K562 (cell line): ENCODE measurements around the gene MKRN2OS. TPM values are rescaled to one million over a fixed set of nuclear protein-coding genes. Genes with fewer than 3 reads are reported as not detected.

Source experiments
- ATAC-seq: fragments of 200-7000 bp; cut with Tn5 transposase; 3 replicates; pipeline ENCODE4 v1.9.1; 2020; ENCODE audit warnings: moderate library complexity
- BruUV-seq: library from RNA; stranded (reverse); fragments of 400-500 nt; replicated peaks from 2 replicates; lab custom pipeline; 2021; lab: Mats Ljungman, UMichigan
- CTCF ChIA-PET: fragments of 300-600 bp; formaldehyde crosslinking; extraction: SDS; loops from one replicate; lab custom pipeline; 2021; ENCODE audit warnings: low intra/inter-chr PET ratio; lab: Yijun Ruan, JAX
- POLR2A ChIA-PET: fragments of 300-600, 350-650 bp; sonication (Branson Sonifier 250); formaldehyde crosslinking; extraction: SDS; loops from one replicate; lab custom pipeline; 2021; ENCODE audit warnings: antibody characterized with exemption, inconsistent platforms; lab: Yijun Ruan, JAX
- DNase-seq, 4 experiments: peaks; one replicate each; pipeline versions ENCODE4 v3.0.0 to v3.0.0-alpha.2; 2011 to 2018; ENCODE audit warnings: low spot score in 3 of 4, mixed read lengths in 3 of 4; ENCODE audit errors: extremely low read depth in 1 of 4
- FAIRE-seq: peaks from 2 replicates; lab custom pipeline; 2011; peaks lifted over from hg19 to GRCh38; lab: Jason Lieb, UNC
- H2AFZ ChIP-seq: 2 replicates; pipeline ENCODE4 v1.6.0; 2011; ENCODE audit warnings: low read depth, low read length, control low read depth, inconsistent platforms
- H3K27ac ChIP-seq: fragments of 200-600 bp; 3 replicates; pipeline ENCODE4 v1.8.0; 2011; ENCODE audit warnings: low read depth, mild to moderate bottlenecking, control low read depth, inconsistent platforms, low read length, moderate library complexity, mixed read lengths; ENCODE audit errors: extremely low read depth
- H3K27me3 ChIP-seq, 2 experiments: fragments of 300-600 bp in 1 of 2; 2 replicates in 1 of 2; 3 replicates in 1 of 2; pipeline versions ENCODE4 v1.6.0 to v1.8.0; 2011; ENCODE audit warnings: inconsistent platforms in 2 of 2, low read length in 2 of 2, mild to moderate bottlenecking in 1 of 2, mixed read lengths in 1 of 2, moderate library complexity in 1 of 2; ENCODE audit not compliant: control insufficient read depth in 2 of 2, insufficient read depth in 2 of 2
- H3K36me3 ChIP-seq: fragments of 300-600 bp; 3 replicates; pipeline ENCODE4 v1.8.0; 2011; ENCODE audit warnings: mild to moderate bottlenecking, low read length, inconsistent platforms; ENCODE audit not compliant: control insufficient read depth, insufficient read depth
- H3K4me1 ChIP-seq, 2 experiments: fragments of 200-600 bp in 1 of 2; replicated peaks in 1 of 2; 2 replicates in 1 of 2; 3 replicates in 1 of 2; pipeline versions ENCODE4 v1.5.1 to v1.8.0; 2011; ENCODE audit warnings: inconsistent platforms in 2 of 2, low read length in 2 of 2, mild to moderate bottlenecking in 1 of 2, mixed read lengths in 1 of 2, moderate library complexity in 1 of 2; ENCODE audit not compliant: control insufficient read depth in 2 of 2, insufficient read depth in 2 of 2
- H3K4me2 ChIP-seq: 2 replicates; pipeline ENCODE4 v1.6.1; 2011; ENCODE audit warnings: low read length, control low read depth, inconsistent platforms, mixed read lengths; ENCODE audit not compliant: insufficient read depth
- H3K4me3 ChIP-seq: fragments of 200-600 bp; sonication (generic), shearing (Covaris generic); 2 replicates; pipeline ENCODE4 v1.5.1; 2016; ENCODE audit warnings: control low read depth, inconsistent platforms
- H3K79me2 ChIP-seq: fragments of 200-600 bp; 3 replicates; pipeline ENCODE4 v1.8.0; 2011; ENCODE audit warnings: low read length, inconsistent platforms; ENCODE audit not compliant: control insufficient read depth, insufficient read depth
- H3K9ac ChIP-seq, 2 experiments: 2 replicates each; pipeline versions ENCODE4 v1.6.0 to v1.6.1; 2011; ENCODE audit warnings: low read depth in 2 of 2, low read length in 2 of 2, control low read depth in 1 of 2, inconsistent platforms in 1 of 2, mild to moderate bottlenecking in 1 of 2, mixed read lengths in 1 of 2; ENCODE audit not compliant: insufficient read depth in 1 of 2
- H3K9me1 ChIP-seq: one replicate; pipeline ENCODE4 v1.6.0; 2011; ENCODE audit warnings: inconsistent platforms, mild to moderate bottlenecking, low read length, moderate library complexity; ENCODE audit not compliant: control insufficient read depth, insufficient read depth
- H3K9me3 ChIP-seq: replicated peaks from 2 replicates; pipeline ENCODE4 v1.5.1; 2011; ENCODE audit warnings: low read depth, low read length, inconsistent platforms; ENCODE audit not compliant: control insufficient read depth, insufficient read depth
- H4K20me1 ChIP-seq: replicated peaks from 2 replicates; pipeline ENCODE4 v1.6.1; 2011; ENCODE audit warnings: low read length, inconsistent platforms, mixed read lengths; ENCODE audit not compliant: control insufficient read depth, insufficient read depth
- E2F4 ChIP-seq: sonication (generic); formaldehyde crosslinking; IDR thresholded peaks from 2 replicates; pipeline ENCODE4 v1.8.0; 2022; ENCODE audit warnings: mild to moderate bottlenecking, low read depth, missing genetic modification reagents
- KLF16 ChIP-seq: IDR thresholded peaks from 2 replicates; pipeline ENCODE4 v1.6.1; 2016; ENCODE audit warnings: antibody characterized with exemption
- MEIS2 ChIP-seq: fragments of 450-650 bp; IDR thresholded peaks from 2 replicates; pipeline ENCODE4 v1.6.1; 2014; ENCODE audit warnings: mild to moderate bottlenecking; ENCODE audit not compliant: partially characterized antibody
- POU5F1 ChIP-seq: fragments of 150-350 bp; IDR thresholded peaks from 2 replicates; pipeline ENCODE4 v1.6.1; 2014; ENCODE audit warnings: borderline replicate concordance, low read length, low read depth, mild to moderate bottlenecking; ENCODE audit not compliant: partially characterized antibody
- SLC30A9 ChIP-seq: fragments of 250-450 bp; sonication (Bioruptor Pico); IDR thresholded peaks from 2 replicates; pipeline ENCODE4 v1.8.0; 2022; ENCODE audit warnings: mild to moderate bottlenecking, moderate library complexity
- STAT5A ChIP-seq: IDR thresholded peaks from 2 replicates; pipeline ENCODE4 v1.6.1; 2012; ENCODE audit warnings: low read length, inconsistent platforms, borderline replicate concordance
- USF1 ChIP-seq: sonication (generic); formaldehyde crosslinking; IDR thresholded peaks from 2 replicates; pipeline ENCODE4 v1.9.0; 2022; ENCODE audit warnings: mild to moderate bottlenecking, missing genetic modification reagents
- ZHX1 ChIP-seq: fragments of 150-350 bp; conservative IDR thresholded peaks from 2 replicates; pipeline ENCODE4 v1.6.1; 2014; ENCODE audit warnings: low read length
- WGBS: fragments of 100-300 bp; shearing (Covaris generic); methylation state at CpG from one replicate; pipeline ENCODE4 v1.1.6; 2016; ENCODE audit warnings: low coverage, mixed read lengths; ENCODE audit not compliant: insufficient coverage; ENCODE audit errors: missing lambda C conversion rate; 5-methylcytosine and 5-hydroxymethylcytosine counted together
- in situ Hi-C: fragments of 300-500 bp; cut with MboI; formaldehyde crosslinking; loops from 4 replicates; pipeline ENCODE4 v1.15.0; 2018; ENCODE audit warnings: inconsistent platforms, mixed read lengths
- intact Hi-C: fragments of 100-400 bp; cut with micrococcal nuclease; formaldehyde crosslinking; loops from 2 replicates; pipeline ENCODE4 v1.14.2; 2022
- polyA plus RNA-seq, 8 experiments: library from polyadenylated mRNA; depleted of rRNA in 4 of 8; stranded (reverse) in 5 of 8; unstranded in 3 of 8; fragments of >200 nt; fragmentation: Nextera tagmentation in 2 of 8; fragmentation: Illumina TruSeq in 1 of 8; extraction: Ambion mirVana in 2 of 8; extraction: Trizol in 1 of 8; gene quantifications; 2 replicates each; pipeline versions ENCODE4 v1.2.1 to v1.2.3, GENCODE V29; 2011 to 2014; ENCODE audit warnings: inconsistent platforms in 1 of 8, missing spikeins in 1 of 8
- total RNA-seq, 7 experiments: library from RNA; depleted of rRNA in 6 of 7; stranded (reverse); fragments of >200 nt in 6 of 7; fragmentation: Illumina TruSeq in 2 of 7; extraction: Trizol in 2 of 7; gene quantifications; 2 replicates each; pipeline versions ENCODE4 v1.2.1 to v1.2.3, GENCODE V29; 2011 to 2021; ENCODE audit warnings: low replicate concordance in 1 of 7
- TF ChIP-seq, protein P1 (sequence below): IDR thresholded peaks from 2 replicates; pipeline ENCODE4 v1.6.1; 2011; ENCODE audit warnings: borderline replicate concordance, low read depth, mild to moderate bottlenecking, moderate library complexity, low read length; ENCODE audit not compliant: insufficient read depth, poor library complexity, severe bottlenecking
- TF ChIP-seq, protein P2 (sequence below): fragments of 250-450 bp; sonication (Bioruptor Pico); IDR thresholded peaks from 2 replicates; pipeline ENCODE4 v1.5.0; 2020; ENCODE audit warnings: mild to moderate bottlenecking

The MKRN2OS gene
- total and polyA plus RNA-seq, 9 of the 15 experiments (the other 6 are each of a cell fraction or from before 2014, with no cell fraction given), result 0.11 to 0.27 (median 0.17) TPM; not detected in 6

DNA sequence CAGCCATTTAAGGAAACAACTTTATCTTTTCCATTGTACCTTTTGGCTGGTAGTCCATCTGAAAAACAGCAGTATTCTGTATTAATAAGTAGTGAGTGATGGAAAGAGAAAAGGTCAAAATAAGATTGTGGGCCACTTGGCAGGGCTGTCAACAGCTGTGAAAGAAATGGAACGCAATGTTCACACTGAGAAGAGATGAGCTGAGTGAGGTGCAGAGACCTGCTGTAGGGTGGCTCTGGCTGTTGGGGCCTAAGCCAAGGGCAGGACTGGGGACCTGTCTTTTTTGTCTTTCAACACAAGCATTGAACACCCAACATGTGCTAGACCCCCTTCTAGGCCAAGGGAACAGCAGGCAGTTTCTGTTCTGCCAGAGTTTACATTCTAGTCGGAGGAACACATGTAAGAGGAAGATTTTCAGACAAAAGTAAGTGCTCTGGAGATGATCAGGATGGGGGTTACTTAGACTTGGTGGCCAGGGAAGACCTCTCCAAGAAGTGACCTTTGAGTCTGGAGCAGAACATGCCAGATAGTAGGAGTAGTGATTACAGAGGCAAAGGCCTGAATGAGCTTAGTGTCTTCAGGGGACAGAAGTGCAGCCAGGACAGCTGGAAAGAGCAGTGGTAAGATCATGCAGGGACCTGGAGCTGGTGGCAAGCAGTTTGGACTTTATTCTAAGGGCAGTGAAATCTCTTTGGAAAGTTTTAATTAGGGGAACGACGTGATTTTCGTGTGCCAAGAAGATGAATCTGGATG is 31.4 kb downstream of the MKRN2OS start:
- in situ Hi-C loops, result no loop called here
- Histone ChIP-seq H3K4me2 (no peak overlapping the region), H3K4me3 (no peak overlapping the region), H3K27me3 (no peaks in the 10 kb centered on the region), H3K36me3 (peaks cover 77% of the 10 kb centered on the region; the same call in 2 of the 3 replicates), H3K27ac (no peak overlapping the region), H3K79me2 (no peaks in the 10 kb centered on the region), H3K9ac (no peak overlapping the region; a peak in 1 of 4 replicates), H3K9me3 (no peaks in the 10 kb centered on the region), H3K9me1 (no peaks in the 10 kb centered on the region), H4K20me1 (no peaks in the 10 kb centered on the region), H2AFZ (no peak overlapping the region), H3K4me1 (no peaks in the 10 kb centered on the region)
- intact Hi-C loops, result no loop called here
- TF ChIP-seq, protein P1, sequence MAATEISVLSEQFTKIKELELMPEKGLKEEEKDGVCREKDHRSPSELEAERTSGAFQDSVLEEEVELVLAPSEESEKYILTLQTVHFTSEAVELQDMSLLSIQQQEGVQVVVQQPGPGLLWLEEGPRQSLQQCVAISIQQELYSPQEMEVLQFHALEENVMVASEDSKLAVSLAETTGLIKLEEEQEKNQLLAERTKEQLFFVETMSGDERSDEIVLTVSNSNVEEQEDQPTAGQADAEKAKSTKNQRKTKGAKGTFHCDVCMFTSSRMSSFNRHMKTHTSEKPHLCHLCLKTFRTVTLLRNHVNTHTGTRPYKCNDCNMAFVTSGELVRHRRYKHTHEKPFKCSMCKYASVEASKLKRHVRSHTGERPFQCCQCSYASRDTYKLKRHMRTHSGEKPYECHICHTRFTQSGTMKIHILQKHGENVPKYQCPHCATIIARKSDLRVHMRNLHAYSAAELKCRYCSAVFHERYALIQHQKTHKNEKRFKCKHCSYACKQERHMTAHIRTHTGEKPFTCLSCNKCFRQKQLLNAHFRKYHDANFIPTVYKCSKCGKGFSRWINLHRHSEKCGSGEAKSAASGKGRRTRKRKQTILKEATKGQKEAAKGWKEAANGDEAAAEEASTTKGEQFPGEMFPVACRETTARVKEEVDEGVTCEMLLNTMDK, result no peak
- TF ChIP-seq SLC30A9 (CRISPR knock-in tag), result no peak
- no peak for TF ChIP-seq POU5F1
- no peak for TF ChIP-seq USF1 (CRISPR knock-in tag)
- TF ChIP-seq KLF16, result no peak
- no peak for TF ChIP-seq STAT5A
- no peak for TF ChIP-seq ZHX1
- no peak for TF ChIP-seq MEIS2
- TF ChIP-seq, protein P2, sequence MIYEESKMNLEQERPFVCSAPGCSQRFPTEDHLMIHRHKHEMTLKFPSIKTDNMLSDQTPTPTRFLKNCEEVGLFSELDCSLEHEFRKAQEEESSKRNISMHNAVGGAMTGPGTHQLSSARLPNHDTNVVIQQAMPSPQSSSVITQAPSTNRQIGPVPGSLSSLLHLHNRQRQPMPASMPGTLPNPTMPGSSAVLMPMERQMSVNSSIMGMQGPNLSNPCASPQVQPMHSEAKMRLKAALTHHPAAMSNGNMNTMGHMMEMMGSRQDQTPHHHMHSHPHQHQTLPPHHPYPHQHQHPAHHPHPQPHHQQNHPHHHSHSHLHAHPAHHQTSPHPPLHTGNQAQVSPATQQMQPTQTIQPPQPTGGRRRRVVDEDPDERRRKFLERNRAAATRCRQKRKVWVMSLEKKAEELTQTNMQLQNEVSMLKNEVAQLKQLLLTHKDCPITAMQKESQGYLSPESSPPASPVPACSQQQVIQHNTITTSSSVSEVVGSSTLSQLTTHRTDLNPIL (CRISPR knock-in tag), result no peak
- no peak for TF ChIP-seq E2F4
- DNase-seq (no peak), ATAC-seq (peak; percentile 24; the same call in 2 of the 3 replicates), FAIRE-seq (no peak)
- WGBS, result 84% methylated on average over 5 of the region's 5 CpGs
- BruUV-seq, result no TSS peak
- POLR2A ChIA-PET, result interaction anchor here (1.1 to 1.7 kb wide), 2 partner anchors 9 to 29 kb away, joined by 4 to 5 read pairs; partner anchors contain the start of gene TSEN2
- CTCF ChIA-PET, result no interaction called here
